GM18505 (cell line): Measurements from ENCODE around the gene TTLL12.

ENCODE experiments used
- ATAC-seq: cut with Tn5 transposase; IDR thresholded peaks from one replicate; pipeline ENCODE4 v1.9.1; 2021; ENCODE audit not compliant: unreplicated experiment
- POLR2A ChIP-seq: IDR thresholded peaks from 4 replicates; pipeline ENCODE4 v1.6.1; 2011; ENCODE audit warnings: borderline replicate concordance; ENCODE audit not compliant: insufficient read depth, insufficient read length; ENCODE audit errors: extremely low read depth

Gene TTLL12

GRCh38 chr22:43208703-43209522, 22.0 kb upstream of the TTLL12 start:
- no peak for ATAC-seq
- no peak for TF ChIP-seq POLR2A

- TF ChIP-seq POLR2A: no peak
- ATAC-seq: no peak
Measured at GRCh38 chr22:43207849-43208702, 21.1 kb upstream of the TTLL12 start.

- ATAC-seq: no peak
- TF ChIP-seq POLR2A: no peak
Measured at GRCh38 chr22:43207386-43207785, 20.5 kb upstream of the TTLL12 start.

- TF ChIP-seq POLR2A: no peak
- ATAC-seq: no peak
Measured at GRCh38 chr22:43206509-43207161, 19.7 kb upstream of the TTLL12 start.

GRCh38 chr22:43205748-43206508, 19.0 kb upstream of the TTLL12 start:
- no peak for TF ChIP-seq POLR2A
- ATAC-seq: no peak

GRCh38 chr22:43205261-43205691, 18.3 kb upstream of the TTLL12 start:
- ATAC-seq: no peak
- no peak for TF ChIP-seq POLR2A

- ATAC-seq: no peak
- no peak for TF ChIP-seq POLR2A
Measured at GRCh38 chr22:43203471-43203981, 16.6 kb upstream of the TTLL12 start.

GRCh38 chr22:43202756-43203410, 15.9 kb upstream of the TTLL12 start:
- TF ChIP-seq POLR2A: no peak
- ATAC-seq: no peak

GRCh38 chr22:43202326-43202725, 15.4 kb upstream of the TTLL12 start:
- no peak for ATAC-seq
- no peak for TF ChIP-seq POLR2A

- no peak for ATAC-seq
- TF ChIP-seq POLR2A: no peak
Measured at GRCh38 chr22:43201486-43202219, 14.7 kb upstream of the TTLL12 start.

GRCh38 chr22:43200555-43200954, 13.6 kb upstream of the TTLL12 start:
- no peak for ATAC-seq
- no peak for TF ChIP-seq POLR2A

GRCh38 chr22:43200031-43200430, 13.1 kb upstream of the TTLL12 start:
- TF ChIP-seq POLR2A: no peak
- ATAC-seq: no peak

- no peak for ATAC-seq
- no peak for TF ChIP-seq POLR2A
Measured at GRCh38 chr22:43199541-43199940, 12.6 kb upstream of the TTLL12 start.
